Ecto neural progenitor cell (in vitro differentiated cells): Measurements from ENCODE around the gene TMA7B.
"Not testable (repeated sequence)": the region's sequence is repeated elsewhere in the genome, so short reads cannot be mapped to it uniquely, and the experiment has no call there.

Experiments
- DNase-seq: peaks from one replicate; pipeline ENCODE4 v3.0.0-alpha.2; 2018; ENCODE audit warnings: low spot score

TMA7B gene

DNA sequence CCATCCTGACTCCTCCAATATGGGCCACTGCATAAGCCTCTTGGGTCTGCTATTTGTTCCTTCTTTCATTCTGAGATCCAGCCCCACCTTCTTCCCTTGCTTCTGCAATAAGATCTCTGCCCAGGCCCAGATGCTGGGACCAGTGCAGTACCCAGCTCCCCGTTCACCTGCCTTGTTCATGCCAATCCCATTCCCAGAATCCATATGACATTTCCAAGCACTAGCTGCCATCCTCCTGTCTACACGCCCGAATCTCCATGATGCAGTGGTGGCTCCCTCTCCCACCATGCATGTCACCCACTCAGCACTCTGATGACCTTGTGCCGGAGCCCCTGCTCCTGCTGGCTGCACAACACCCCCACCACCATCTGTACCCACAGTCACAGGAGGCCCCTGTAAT is 23.1 kb downstream of the TMA7B start:
- DNase-seq = no peak

DNA sequence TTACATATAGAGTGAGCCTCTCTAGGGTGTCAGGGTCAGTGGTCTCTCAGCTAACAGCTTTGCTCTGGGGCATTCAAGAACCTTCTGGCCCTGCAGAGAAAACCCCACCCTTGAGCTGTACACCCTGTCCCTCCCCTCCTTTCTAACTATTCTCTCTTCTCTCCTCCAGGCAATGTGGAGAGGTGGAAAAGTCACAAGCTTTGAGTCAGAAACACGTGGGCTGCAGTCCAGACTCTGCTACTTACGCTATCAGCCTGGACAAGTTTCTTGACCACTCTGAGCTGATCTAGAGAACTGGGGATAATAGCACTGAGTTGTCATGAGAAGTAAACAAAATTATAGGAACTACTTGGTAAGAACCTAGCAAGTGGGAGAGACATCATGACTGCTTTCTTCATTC is 23.8 kb downstream of the TMA7B start:
- DNase-seq = no peak

DNA sequence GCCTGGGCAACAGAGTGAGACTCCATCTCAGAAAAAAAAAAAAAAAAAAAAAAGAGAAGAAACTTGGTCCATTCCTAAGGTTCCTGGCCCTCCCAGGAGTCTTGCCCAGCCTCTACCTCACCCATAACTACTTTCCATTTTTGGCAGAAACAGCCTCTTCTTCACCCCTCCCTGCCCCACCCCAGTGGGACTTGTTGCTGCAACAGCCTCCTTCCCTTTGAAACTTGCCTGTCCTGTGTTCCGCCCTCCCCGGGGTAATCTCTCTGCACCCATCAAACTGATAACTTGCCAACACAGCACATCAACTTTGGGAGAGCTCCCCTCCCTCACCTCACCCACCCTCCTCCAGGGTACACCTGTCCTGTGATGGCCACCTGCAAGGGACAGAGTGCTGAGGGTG is 24.5 kb downstream of the TMA7B start:
- no peak for DNase-seq

DNA sequence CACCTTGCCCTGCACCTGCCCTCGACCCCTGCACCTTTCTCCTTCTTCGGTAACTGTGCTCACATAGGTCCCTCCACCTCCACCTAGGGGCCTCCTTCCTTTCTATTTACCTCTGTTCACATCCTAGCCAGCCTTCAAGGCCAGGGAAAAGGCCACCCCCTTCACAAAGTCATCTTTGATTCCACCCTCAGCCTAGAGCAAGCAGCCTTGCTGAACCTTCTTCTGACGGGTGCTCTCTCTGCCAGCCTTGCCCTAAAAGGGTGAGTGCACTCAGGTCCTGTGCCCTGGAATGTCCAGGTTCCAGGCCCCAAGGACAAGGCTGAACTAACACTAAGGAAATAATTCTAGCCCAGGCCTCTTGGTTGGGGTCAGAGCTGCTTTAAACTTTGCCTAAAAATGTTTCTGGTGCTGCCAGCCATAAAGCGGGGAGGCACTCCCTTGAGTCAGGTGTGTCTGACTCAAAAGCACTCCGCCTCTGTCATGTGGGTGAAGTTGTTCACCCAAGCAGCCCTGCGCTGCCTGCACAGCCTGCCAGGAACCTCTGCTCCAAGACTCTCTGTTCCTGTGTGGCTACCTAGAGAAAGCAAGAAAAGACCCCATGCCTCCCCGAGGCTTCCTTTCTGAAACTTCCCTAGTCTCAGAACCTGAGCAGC is 25.3 kb downstream of the TMA7B start:
- no peak for DNase-seq

DNA sequence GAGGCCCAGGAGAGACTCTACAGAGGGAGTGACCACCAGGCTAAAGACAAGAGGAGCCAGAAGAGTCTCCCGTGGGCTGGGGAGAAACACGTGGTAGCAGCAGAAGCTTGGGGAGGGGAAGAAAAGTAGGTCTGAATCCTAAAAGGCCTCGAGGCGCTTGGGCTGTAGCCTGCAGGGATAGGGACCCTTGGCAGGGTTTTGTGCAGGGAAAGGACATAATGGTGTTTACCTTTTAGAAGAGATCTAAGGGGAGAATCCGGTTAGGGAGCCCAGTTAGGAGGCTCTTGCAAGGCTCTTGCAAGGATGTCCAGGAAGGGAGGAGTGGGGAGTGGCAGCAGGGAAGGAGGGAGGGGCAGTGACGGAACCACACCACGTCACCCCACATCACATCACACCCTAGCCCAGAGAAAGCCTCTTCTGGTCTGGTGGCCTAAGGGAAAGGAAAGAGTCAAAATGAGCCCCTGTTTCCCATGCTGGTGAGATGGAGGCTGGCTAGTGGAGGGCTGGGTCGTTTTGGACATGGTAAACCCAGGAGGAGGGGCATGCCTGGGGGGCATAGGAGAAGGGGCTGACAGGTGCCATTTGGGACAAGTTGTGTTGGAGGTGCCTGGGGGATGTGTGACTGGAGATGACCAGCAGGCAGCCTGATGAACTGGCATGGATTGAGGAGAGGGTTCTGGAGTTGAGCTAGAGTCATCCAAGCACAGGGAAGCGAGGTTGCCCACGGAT is 28.4 kb downstream of the TMA7B start:
- DNase-seq = no peak

DNA sequence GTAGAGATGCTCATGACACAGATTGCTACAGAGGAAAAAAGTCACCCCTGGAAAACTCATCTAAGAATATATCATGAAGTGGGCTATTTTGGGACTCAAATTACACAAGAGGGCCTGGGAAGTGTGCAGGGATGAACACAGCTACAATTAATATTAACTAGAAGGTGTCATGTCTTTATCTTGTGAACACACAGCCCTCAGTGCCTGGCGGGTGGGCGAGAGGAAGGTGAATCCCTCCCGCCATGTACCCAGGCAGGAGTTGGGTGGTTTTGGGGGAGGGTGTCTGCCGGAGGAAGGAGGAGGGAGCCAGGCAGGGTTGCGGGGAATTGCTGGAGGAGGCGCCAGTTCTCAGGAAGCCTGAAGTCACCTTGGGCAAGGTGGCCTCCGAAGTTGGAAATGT is 29.4 kb downstream of the TMA7B start:
- no peak for DNase-seq

DNA sequence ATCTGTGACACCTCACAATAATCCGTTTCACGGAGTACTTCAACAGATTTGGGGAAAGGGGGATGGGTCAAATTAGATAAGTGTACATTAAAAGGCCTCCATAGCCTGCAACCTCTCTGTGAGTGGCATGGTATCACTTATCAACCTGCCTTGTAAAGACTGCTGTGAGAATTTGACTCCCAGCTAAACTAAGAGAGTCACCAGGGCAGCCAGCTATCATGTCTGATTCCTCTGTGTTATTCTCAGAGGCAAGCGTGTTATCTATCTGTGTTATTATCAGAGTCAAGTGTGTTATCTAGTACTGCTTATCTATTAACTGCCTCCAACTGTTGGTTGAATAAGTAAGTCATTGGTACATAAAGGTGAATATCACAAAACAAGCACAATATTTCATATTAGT is 30.5 kb downstream of the TMA7B start:
- DNase-seq = no peak

DNA sequence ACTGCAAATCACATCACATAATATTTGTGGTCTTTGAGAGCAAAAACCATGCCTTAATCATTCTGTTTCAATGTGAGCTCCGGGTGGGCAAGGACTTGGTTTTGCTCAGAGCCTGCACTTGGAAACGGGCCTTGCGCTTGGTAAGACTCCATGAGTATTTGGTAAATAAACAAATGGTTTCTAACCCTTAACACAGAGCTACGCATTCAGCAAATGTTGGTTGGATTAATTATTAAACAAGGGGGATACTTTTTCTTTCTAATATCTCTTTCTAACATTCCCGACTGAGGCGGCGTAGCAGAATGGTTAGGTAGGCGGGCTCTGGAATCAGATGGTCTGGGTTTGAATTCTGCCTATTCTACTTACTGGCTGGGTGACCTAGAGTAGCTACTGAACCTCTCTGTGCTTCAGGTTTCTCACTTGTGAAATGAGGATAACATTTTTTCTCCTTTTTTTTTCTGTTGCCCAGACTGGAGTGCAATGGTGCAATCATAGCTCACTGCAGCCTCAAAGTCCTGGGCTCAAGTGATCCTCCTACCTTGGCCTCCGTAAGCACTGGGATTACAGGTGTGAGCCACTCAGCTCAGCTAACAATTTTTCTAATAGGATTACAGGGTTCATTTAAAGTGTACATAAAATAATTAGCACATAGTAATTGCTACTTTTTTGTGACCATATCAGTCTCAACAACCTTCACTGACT is 31.1 kb downstream of the TMA7B start:
- no peak for DNase-seq

DNA sequence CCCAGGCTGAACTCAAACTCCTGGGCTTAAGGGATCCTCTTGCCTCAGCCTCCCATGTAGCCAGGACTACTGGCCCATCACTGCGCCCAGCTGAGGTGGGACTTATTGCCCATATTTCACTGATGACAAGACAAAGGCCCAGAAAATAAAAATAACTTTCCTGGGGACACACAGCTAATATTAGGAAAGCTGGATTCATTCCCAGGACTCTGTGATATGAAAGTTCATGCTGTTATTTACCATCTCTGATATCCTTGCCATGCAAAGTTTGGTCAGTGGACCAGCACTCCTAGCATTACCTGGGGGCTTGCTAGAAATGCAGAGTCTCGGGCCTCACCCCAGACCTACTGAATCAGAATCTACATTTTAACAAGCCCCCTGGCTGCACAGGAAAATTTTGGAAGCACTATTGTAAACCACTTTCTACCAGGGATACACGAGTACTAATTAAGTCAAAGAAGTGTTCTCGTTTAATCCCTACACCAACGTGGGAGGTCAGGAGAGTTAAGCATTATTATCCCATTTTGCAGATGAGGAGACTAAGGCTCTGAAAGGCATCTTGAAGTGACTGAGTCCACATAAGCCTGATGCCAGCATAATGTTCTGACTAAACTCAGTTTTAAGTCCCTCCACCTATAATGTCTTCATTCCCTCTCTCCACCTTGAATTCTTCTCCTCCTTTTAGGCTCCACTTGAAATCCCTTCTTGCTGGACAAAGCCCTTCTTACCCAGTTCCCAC is 32.1 kb downstream of the TMA7B start:
- DNase-seq = no peak

DNA sequence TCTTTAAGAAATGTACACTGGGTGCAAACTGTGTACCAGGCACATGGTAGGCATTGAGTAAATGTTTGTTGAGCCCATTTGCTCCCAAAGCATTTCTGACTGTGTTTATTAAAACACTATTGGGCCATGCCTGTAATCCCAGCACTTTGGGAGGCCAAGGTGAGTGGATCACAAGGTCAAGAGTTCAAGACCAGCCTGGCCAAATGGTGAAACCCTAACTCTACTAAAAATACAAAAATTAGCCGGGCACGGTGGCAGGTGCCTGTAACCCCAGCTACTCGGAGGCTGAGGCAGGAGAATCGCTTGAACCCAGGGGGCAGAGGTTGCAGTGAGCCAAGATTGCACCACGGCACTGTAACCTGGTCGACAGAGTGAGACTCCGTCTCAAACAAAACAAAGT is 32.7 kb downstream of the TMA7B start:
- not testable (repeated sequence) for DNase-seq

DNA sequence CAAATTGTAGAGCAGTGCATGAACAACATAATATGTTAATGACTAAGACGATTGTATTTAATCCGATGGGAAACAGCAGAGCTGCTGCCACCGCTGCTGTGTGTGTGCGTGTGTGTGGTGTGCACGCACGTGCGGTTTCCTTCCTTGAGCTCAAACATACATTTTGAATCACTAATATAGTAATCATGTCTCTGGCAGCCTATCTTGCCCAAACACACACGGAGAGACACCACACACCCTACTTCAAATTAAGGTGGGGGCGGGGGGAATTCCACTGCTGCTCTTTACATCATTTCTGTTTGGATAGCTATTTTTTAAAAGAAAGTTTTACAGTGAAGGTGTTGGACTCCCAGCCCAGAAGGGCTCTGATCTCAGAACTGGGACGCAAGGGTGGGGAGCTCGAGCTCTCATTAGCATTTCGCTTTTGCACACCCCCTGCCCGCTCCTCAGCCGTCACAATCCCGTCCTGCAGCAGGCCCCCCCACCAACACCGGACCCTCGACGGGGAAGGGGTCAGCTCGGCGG is 33.9 kb downstream of the TMA7B start:
- no peak for DNase-seq

DNA sequence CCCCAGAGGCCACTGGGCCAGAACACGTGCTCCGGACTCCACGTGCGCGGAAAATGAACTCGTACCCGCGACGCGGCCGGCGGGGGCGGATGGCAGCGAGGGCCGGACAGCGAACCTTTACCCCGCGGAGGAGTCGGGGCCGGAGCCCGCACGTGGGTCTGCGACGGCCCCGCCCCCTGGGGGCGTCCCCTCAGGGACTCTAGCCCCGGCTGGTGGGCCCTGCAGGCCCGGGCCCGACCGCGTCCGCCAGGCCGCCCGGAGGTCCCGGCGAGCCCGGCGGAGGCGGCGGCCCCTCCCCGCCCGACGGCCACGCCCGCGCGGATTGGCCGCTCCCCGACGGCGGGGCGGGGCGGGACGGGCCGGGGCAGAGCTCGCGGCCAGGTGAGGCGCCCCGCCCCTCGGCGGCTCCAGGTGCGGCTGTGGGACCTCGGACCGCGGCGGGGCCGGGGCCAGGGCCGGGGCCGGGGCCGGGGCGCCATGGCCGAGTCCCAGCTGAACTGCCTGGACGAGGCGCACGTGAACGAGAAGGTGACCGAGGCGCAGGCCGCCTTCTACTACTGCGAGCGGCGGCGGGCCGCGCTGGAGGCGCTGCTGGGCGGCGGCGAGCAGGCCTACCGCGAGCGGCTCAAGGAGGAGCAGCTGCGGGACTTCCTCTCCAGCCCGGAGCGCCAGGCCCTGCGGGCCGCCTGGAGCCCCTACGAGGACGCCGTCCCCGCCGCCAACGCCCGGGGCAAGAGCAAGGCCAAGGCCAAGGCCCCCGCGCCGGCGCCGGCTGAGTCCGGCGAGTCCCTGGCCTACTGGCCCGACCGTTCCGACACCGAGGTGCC is 34.6 kb downstream of the TMA7B start, which contains the start of gene FAM83F:
TSS of gene FAM83F (plus strand) at position 389 of the 827 bp plus-strand sequence. CDS start at position 478, 89 bp downstream.
- DNase-seq = peak; percentile 64

DNA sequence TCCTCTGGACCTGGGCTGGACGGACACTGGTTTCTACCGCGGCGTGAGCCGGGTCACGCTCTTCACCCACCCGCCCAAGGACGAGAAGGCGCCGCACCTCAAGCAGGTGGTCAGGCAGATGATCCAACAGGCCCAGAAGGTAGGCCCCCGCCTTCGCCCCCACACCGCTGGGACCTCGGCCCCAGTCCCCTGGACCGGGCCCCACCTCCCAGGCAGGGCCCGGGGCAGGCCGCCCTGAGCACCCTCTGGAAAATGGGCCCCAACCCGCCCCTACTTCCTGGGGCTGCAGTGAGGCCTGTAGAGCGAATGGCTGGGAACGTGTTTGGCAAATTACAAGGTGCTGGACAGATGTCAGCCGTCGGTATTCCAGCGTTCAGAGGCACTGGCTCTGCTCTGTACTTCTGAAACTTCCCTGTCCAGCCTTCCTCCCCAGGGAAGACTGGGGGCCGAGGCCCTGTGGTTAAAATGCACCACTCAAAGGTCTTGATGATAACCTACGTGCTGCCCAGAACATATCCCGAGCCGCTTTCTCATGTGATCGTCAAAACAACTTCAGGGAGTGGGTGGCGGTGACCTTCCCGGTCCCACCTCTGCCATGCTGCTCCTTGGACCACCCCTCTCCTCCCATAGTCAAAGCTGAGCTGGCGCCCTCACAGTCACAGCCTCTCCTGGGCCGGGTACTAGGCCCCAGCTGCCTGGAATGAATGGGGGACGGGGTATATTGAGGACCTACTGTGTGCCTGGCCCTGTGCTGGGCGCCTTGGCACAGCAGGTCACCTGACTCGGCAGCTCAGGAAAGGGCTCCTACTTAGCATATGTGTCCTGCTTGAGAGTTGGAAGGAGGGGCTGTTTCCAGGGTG is 35.4 kb downstream of the TMA7B start:
- no peak for DNase-seq

DNA sequence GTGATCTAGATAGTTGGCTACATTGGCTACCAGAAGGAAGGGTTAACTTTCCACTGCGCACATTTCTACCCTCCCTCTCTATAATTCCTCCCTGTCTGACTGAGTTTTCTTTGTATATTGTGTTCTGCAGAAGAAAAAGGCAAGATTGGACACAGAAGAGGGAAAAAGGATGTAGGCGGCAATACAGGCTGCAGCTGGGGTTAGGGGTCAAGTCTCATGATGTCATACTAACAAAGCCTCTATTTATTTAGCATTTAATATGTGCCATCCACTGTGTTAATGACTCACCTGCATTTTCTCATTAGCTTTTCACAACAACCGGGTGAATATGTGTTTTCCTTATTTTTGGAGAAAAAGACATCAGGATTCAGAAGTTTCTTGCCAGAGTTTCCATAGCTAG is 36.5 kb downstream of the TMA7B start:
- no peak for DNase-seq

DNA sequence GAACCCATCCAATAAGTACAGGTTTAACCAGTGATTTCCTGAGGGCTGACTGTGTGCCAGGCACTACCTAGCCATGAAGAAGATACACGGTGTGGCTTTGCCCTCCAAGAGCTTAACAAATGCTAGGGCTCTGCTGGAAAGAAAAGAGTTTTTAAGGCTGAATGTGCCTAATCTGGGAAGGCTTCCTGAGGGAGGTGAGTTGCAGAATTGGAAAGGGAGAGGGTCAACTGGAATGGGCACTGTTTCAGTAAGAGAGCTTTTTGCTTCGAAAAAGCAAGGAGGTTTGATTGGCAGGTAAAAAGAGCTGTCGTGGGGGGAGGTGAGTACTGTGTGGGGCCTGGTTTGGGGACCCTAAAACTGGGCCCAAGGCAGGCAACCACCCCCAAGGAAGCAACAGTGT is 37.2 kb downstream of the TMA7B start:
- DNase-seq = no peak

DNA sequence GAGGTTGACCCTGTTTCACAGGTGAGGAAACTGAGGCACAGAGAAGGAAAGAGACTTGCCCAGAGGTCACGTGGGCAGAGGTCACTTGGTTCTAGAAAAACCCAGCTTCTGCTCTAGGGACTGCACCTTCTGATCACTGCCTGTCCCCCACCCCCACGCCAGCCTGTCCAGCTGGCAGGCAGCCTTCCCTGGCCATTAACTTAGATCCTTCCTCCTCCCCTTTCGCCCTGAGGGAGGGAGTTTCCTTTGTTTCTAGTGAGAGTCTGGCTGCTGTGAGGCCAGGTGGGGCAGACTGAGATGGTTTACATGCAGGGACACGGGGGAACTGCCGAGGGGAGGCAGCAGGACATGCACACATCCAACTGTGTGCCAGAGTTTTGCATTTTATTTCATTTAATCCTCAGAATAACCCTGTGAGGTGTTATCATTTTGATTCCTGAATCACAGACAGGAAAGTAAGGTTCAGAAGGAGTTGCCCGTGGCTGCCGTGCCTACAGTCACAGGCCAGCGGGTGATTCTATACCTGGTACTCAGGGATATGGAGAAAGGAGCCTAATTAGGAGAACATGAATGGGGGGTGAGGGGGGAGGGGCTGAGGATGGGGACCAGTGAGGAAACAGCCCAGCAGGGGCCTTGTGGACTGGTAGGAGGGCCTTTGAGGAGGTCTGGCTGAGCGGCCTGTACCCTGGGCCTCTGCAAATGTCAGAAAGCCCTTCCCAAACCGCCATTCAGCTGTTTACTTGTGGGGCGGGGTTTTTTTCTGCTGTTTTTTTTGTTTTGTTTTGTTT is 37.9 kb downstream of the TMA7B start:
- no peak for DNase-seq

DNA sequence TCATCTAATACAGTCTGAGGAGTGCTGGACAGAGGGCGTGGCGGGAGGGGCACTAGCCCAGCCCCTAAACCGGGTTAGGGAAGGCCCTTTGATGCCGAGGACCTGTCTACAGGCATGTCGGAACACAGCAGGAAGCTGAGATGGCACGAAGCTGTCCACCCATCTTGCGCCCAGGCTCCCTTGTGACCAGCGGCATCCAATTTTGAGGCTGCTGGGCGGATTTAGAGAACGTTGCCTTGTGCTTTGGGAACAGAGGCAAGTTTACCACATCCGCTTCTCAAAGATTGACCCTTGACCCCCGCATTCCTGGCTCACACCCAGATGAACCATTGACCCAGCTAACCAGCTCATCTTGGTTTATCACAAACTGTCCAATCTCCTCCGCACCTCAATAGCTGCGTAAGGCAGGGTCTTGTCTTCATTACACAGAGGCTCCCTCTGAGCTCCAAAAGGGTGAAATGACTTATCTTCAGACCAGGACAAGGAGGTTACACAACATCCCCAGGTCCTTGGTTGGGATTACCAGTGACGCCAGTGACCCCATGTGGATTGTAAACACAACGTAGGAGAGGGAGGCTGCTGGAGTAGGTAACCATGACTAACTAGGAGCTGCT is 39.1 kb downstream of the TMA7B start:
- DNase-seq = peak; percentile 63

DNA sequence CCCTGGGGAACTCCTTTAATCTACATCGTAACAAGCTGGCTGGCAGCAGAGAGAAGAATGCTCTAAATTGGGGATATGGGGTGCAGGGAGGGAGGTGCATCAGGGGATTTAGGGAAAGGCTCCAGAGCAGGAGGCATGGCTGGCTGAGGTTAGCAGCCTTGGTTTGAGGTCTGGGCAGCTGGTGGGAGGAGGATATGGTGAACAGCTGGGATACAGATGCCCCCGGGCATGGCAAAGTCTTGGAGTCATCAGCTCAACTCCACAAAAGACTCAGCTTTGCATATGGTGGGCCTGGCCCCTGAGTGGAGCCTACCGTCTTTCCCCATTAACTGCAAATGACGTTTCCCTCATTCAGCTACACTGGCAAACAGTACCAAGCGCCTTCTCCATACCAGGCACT is 40.0 kb downstream of the TMA7B start:
- DNase-seq = no peak

DNA sequence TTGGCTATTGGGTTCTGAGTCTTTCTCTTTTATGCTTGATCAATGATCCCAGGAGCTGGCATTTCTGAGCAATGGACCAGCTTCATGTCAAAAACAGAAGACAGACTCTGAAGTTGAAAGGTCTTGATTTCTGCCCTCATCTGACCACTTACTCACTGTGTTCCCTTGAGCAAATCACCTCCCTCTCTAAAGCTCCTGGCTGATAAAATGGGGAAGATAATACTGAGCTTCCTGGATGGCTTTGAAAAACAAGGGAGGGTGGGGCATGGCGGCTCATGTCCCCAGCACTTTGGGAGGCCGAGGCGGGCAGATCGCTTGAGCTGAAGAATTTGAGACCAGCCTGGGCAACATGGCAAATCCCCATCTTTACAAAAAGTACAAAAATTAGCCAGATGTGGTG is 40.9 kb downstream of the TMA7B start:
- DNase-seq = no peak
